ENCODE data around the gene DPYSL4. TPM values are rescaled to one million over a fixed set of nuclear protein-coding genes. Genes with fewer than 3 reads are reported as not detected.

Gene DPYSL4
- total and polyA plus RNA-seq, 12 donors = 2.4 to 78.9 (median 30.6) TPM

GRCh38 chr10:132223611-132224342 is 37.0 kb downstream of the DPYSL4 start:
- Histone ChIP-seq H3K27me3 (no peaks in the 10 kb centered on the region), H3K4me1 (peaks cover 0 to 27% (median 0%) of the 10 kb centered on the region in 9 donors), H3K4me3 (no peak overlapping the region), H3K36me3 (no peaks in the 10 kb centered on the region), H3K27ac (no peak overlapping the region), H3K9me3 (no peaks in the 10 kb centered on the region)
- peak in 1 of 2 donors; percentile 10 for DNase-seq
- intact Hi-C loops (cut with DNase I) = loop anchor here (1.0 to 10.0 kb wide), 8 partner anchors 129 to 421 kb away; no protein-coding TSS in a partner anchor
- peak in 4 of 8 donors; percentile 2 to 30 (median 7) for ATAC-seq
- no peak for TF ChIP-seq CTCF (IDR thresholded peaks at IDR 0.05)
- WGBS, 2 donors = 92 to 94% methylated on average over 23 of the region's 23 CpGs

GRCh38 chr10:132224343-132225072 is 37.8 kb downstream of the DPYSL4 start:
- H3K4me3 ChIP-seq = no peak overlapping the region
- 89 to 90% methylated on average over 20 of the region's 20 CpGs for WGBS, 2 donors
- TF ChIP-seq CTCF (IDR thresholded peaks at IDR 0.05) = no peak
- intact Hi-C loops (cut with DNase I) = loop anchor here in 9 of 10 donors (2.0 to 10.0 kb wide), 6 partner anchors 128 to 420 kb away; no protein-coding TSS in a partner anchor
- ATAC-seq (no peak), DNase-seq (peak in 1 of 2 donors; percentile 6)
- H3K27me3 ChIP-seq = no peaks in the 10 kb centered on the region
- no peaks in the 10 kb centered on the region for H3K36me3 ChIP-seq
- H3K27ac ChIP-seq = no peak overlapping the region
- no peaks in the 10 kb centered on the region for H3K9me3 ChIP-seq
- H3K4me1 ChIP-seq = peaks cover 0 to 29% (median 0%) of the 10 kb centered on the region in 9 donors

- TF ChIP-seq CTCF (IDR thresholded peaks at IDR 0.05) = no peak
- ATAC-seq = no peak
- no peak overlapping the region for H3K27ac ChIP-seq
Observed at GRCh38 chr10:132225073-132225848, 38.5 kb downstream of the DPYSL4 start.

GRCh38 chr10:132225849-132226205 is 39.1 kb downstream of the DPYSL4 start:
- Histone ChIP-seq H3K4me1 (peaks cover 0 to 43% (median 0%) of the 10 kb centered on the region in 9 donors), H3K36me3 (no peaks in the 10 kb centered on the region), H3K27me3 (no peaks in the 10 kb centered on the region), H3K27ac (no peak overlapping the region), H3K4me3 (no peak overlapping the region), H3K9me3 (no peaks in the 10 kb centered on the region)
- intact Hi-C loops (cut with DNase I) = loop anchor here in 5 of 10 donors (2.0 to 10.0 kb wide), 5 partner anchors 127 to 419 kb away; no protein-coding TSS in a partner anchor
- DNase-seq = no peak
- 83 to 85% methylated on average over 8 of the region's 8 CpGs for WGBS, 2 donors
- no peak for ATAC-seq
- no peak for TF ChIP-seq CTCF (IDR thresholded peaks at IDR 0.05)

More at GRCh38 chr10:132225073-132225848, 38.5 kb downstream of the DPYSL4 start:
- Histone ChIP-seq H3K9me3 (no peaks in the 10 kb centered on the region), H3K27me3 (no peaks in the 10 kb centered on the region), H3K4me3 (no peak overlapping the region), H3K4me1 (peaks cover 0 to 37% (median 0%) of the 10 kb centered on the region in 9 donors), H3K36me3 (no peaks in the 10 kb centered on the region)
- 93% methylated on average over 25 of the region's 25 CpGs for WGBS, 2 donors
- intact Hi-C loops (cut with DNase I) = loop anchor here in 5 of 10 donors (2.0 to 10.0 kb wide), 5 partner anchors 128 to 420 kb away; no protein-coding TSS in a partner anchor
- DNase-seq = peak in 1 of 2 donors; percentile 9
